T1000 (cell line): Measurements from ENCODE around the gene FAM222B.
A peak's percentile ranks its signal among the peaks of the same experiment; 100 is the strongest.
"Not testable (repeated sequence)": the region's sequence is repeated elsewhere in the genome, so short reads cannot be mapped to it uniquely, and the experiment has no call there.

ENCODE experiments used
- DNase-seq: peaks from one replicate; lab custom pipeline; 2025; ENCODE audit warnings: mixed read lengths; lab: John Stamatoyannopoulos, UW

The FAM222B gene

DNA sequence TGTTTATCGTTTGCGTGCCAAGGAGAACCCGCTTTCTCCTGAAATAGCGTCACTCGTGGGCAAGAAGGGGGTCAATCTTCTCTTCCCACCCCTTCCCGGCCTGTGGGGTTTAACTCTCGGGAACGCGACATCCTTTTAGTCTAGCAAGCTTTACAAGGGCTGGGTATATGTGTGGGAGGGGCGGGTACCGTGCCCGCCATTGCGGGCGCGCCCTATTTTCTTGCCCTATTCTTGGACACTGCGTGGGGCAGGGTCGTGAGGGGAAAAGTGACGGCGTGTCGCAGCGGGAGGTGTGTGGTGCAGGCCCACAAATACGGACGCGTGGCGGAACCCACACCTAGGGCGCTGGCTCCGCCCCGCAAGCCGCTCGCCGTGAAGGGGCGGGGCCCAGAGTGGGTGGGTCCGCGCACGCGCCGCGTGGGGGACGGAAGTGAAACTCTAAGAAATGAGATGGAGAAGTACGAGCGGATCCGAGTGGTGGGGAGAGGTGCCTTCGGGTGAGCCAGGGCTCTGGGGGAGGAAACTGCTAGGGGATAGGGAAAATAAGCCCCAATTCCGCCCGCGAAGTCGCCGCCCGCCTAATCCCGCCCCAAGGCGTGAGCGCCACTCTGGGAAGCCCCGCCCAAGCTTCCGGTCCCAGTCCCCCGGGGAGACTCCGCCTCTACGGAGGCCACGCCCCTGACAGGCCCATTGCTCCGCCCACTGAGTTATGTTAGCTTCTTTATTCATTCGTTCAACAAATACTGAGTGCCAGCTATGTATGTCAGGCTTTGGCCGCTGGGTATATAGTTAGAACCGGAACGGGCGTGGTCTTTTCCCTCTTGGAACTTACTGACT lies 114.0 kb downstream of the FAM222B start, which contains the start of gene NEK8:
Gene NEK8 (plus strand): TSS at position 425 of the 837 bp plus-strand sequence. CDS start 26 bp downstream, at position 451.
- DNase-seq: peak; percentile 96

GRCh38 chr17:28726627-28727491 lies 115.7 kb downstream of the FAM222B start:
- peak; percentile 94 for DNase-seq

DNA sequence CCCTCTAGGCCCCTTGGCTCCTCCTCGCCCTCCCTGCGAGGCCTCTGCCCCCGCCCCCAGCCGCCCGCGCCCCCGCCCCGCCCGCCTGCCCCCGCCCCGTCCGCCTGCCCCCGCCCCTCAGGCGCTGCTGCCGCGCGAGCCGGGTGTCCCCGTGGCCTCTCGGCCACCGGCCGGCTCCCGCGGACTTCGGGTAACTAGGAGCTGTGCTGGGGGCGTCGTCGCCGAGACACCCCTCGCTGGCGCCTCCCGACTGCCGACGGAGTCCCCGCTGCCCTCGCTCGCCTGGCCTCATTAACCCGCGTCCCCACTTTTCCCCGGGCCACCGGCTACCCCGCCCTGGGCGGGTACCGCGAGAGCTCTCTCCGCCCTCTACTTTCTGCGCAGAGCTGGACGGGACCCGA lies 116.4 kb downstream of the FAM222B start, which contains the start of gene TLCD1:
Gene TLCD1 (minus strand): TSS at position 8 of the 401 bp plus-strand sequence. CDS start 136 bp downstream, outside the sequence.
- peak; percentile 80 for DNase-seq

DNA sequence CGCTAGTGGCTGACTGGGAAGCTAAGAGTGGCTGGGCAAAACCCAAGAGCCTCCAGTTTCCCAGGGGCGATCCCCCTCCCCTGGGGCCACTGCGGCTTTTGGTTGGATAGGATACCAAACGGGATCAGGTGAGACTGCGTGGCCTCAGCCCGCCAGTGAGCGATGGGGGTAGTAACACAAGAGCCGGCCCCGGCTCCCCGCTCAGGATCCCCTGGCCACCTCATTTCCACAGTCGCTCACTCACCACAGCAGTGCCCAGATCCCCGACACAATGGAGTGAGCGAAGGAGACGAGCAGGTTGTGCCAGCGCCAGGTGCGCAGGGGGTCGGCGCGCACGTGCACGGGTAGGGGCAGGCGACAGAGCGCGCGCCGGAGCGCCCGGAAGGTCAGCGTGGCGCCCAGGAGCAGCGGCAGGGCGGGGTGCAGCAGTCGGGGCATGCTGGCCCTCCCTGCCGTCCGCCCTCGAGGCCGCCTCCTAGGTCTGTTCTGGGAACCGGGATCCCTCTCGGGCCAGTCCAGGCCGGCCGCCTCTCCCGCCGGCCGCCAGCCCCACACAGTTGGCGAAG lies 116.8 kb downstream of the FAM222B start:
- DNase-seq: no peak

GRCh38 chr17:28725166-28725659 lies 117.4 kb downstream of the FAM222B start:
- DNase-seq: no peak

GRCh38 chr17:28724500-28725165 lies 118.0 kb downstream of the FAM222B start:
- DNase-seq: no peak

DNA sequence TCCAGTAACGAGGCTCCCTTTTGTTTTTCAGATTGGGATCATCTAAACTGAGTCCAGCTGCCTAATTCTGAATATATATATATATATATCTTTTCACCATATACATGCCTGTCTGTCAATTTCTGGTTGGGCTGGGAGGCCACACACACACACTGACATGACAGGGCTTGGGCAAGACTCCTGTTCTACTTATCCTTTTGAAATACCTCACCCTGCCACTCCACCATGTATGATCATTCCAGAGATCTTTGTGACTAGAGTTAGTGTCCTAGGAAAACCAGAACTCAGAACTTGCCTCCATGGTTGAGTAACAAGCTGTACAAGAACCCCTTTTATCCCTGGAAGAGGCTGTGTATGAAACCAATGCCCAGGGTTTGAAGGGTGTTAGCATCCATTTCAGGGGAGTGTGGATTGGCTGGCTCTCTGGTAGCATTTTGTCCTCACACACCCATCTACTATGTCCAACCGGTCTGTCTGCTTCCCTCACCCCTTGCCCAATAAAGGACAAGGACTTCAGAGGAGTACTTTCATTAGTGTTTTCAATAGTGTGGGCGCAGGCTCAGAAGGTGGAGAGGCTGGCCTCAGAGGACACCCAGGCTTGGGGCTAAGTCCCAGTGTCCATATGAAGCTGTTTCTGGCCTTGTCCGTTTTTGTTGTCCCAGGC lies 118.6 kb downstream of the FAM222B start:
- not testable (repeated sequence) for DNase-seq

DNA sequence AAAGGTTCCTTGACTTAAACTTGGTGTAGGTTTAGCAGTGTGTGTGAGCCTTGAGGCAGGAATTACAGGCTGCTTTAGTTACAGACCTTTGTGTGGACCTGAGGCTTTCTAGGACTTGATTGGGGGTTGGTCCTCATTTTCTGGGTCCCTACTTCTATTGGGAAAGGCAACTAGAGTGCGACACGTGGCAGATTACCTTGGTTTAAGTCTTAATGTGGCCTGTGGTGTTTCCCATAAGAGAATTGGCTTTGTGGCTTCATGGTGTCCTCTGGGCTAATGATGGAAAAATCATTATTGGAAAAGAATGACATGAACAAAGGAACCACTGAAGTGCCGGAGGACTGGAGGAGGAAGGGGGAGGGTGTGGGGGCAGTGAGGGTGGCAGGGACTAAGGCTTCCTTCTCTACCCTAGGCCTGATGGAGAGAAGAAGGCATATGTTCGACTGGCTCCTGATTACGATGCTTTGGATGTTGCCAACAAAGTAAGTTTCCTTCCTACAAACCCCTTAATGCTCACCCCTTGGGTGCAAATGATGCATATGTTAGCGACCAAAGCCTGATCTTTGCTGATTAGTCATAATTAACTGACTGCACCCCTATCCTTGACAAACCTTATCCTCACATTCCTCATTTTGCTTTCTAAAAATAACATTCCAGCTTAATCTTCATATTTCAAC lies 119.3 kb downstream of the FAM222B start:
- DNase-seq: no peak

- DNase-seq: no peak
These were observed 120.0 kb downstream of the FAM222B start for GRCh38 chr17:28722417-28723158.

DNA sequence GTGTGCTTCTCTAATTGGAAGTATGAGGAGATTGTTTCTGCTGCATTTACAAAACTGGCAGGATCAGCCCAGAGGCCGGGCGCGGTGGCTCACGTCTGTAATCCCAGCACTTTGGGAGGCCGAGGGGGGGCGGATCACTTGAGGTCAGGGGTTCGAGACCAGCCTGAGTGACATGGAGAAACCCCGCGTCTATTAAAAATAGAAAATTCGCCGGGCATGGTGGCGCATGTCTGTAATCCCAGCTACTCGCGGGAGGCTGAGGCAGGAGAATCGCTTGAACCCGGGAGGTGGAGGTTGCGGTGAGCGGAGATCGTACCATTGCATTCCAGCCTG lies 121.6 kb downstream of the FAM222B start:
- DNase-seq: not testable (repeated sequence)

- DNase-seq: no peak
These were observed 122.2 kb downstream of the FAM222B start for GRCh38 chr17:28720247-28720996.

DNA sequence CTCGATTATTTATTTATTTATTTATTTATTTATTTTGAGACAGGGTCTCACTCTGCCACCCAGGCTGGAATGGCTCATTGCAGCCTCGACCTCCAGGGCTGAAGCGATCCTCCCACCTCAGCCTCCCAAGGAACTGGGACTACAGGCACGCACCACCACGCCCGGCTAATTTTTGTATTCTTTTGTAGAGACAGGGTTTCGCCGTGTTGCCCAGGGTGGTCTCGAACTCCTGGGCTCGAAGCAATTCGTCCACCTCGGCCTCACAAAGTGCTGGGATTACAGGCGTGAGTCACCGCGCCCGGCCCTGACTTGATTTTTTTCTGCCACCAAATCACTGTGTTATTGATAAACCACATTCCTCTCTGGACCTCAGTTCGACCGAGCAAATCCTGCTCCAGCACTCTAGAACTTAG lies 123.6 kb downstream of the FAM222B start:
- no peak for DNase-seq

DNA sequence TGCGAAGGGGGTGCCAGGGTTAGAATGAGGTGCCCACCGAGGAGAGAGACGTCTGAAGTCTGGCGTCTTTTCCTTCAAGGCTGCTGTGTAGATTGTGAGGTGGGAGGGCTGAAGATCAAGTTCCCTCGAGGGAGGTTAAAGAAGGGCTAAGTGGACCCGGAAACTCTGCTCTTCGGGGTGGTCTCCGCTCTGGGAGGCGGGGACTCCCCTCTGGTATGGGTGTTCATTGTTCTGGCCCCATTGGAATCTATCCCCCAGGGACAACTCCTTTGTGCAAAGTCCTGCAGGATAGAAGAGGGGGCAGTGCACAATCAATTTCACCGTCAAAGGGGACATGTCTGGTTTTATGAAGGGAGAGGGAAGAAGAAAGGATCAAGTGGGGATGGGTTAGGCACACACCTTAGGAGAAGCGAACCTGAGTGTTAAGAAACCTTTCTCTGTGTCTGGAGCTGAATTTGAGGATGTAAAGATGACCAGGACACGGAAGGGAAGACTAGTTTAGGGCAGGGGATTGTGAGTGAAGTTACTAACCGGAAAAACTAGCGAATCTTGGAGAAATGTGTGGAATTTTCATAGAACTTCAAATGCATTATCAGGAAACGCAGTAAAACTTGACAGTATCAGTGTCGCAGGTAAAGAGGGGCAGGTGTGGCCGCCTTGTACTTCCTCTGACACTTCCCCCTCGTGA lies 124.1 kb downstream of the FAM222B start:
- DNase-seq: no peak

DNA sequence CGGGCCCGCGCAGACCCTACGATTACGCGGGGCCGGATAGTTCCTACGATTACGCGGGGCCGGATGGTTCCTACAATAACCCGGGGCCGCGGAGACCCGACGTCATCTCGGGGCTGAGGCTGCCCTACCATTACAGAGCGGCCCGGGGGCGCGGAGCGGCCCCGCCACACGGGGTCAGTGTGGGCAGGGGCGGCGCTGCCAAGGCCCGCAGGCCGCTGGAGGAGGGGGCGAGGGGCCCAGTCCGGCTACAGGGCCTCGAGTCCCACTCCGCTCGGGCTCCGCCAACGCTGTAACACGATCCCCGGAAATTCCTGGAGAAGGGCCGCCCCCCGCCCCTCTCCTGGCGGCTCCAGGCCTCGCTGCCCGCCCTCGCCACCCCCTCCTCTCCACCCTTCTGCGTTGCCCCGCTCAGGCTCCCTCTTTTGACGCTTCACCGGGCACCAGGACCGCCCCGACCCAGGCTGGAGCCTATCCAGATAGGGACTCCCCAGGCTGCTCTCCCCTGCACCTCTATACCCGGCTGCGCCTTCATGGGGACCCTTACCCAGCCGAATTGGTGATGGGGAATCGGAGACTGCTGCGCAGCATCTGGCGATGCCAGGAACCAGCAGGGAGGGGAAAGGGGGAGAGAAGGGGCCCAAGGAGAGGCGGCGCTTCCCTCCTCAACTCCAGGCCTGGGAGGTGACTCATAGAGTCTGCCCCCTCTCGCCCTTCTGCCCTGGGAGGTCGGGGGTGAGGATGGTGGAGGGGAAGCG lies 124.8 kb downstream of the FAM222B start, which contains the start of gene RAB34:
Gene RAB34 (minus strand): TSS at position 291 of the 755 bp plus-strand sequence. CDS start 602 bp downstream, outside the sequence.
- peak; percentile 83 for DNase-seq

- DNase-seq: no peak
These were observed 125.6 kb downstream of the FAM222B start for GRCh38 chr17:28716740-28717577.

GRCh38 chr17:28715217-28715616 lies 127.4 kb downstream of the FAM222B start:
- DNase-seq: no peak

GRCh38 chr17:28714281-28714680 lies 128.3 kb downstream of the FAM222B start:
- DNase-seq: no peak
